ENCODE results near the gene BAZ2B.

DNA sequence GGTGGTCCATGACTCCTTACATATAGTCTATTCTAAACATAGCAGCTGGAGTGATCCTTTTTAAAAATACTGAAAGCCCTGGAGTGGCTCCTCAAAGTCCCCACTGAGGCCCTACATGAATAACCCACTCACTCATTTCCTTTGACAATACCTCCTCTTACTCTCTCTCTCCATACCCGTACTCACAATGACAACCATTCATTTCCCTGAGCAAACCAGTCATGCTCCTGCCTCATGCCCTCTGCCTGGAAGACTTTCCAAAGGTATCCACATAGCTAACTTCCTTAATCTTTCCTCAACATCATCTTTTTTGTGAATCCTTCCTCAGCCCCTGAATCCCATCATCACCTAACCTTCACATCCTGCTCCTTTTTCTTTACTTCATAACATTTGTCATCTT is 102.6 kb downstream of the BAZ2B start:
- no peak for TF ChIP-seq CTCF (IDR thresholded peaks at IDR 0.05)
- no peak for TF ChIP-seq POLR2A (IDR thresholded peaks at IDR 0.05)
